WTC11 (cell line): ENCODE data around the gene GATM. TPM values are rescaled to one million over a fixed set of nuclear protein-coding genes. Genes with fewer than 3 reads are reported as not detected.

Source experiments
- ATAC-seq: fragments of 200-7000 bp; cut with Tn5 transposase; 2 replicates; pipeline ENCODE4 v1.10.0; 2021; ENCODE audit warnings: mild to moderate bottlenecking, moderate library complexity
- CTCF ChIA-PET: fragments of 300-600 bp; sonication (Branson Sonifier 250); formaldehyde crosslinking; loops from one replicate; lab custom pipeline; 2021; ENCODE audit warnings: antibody characterized with exemption; lab: Charles Lee
- POLR2A ChIA-PET: fragments of 350-600 bp; sonication (Branson Sonifier 250); formaldehyde crosslinking; loops from one replicate; lab custom pipeline; 2021; ENCODE audit warnings: antibody characterized with exemption; lab: Charles Lee
- DNase-seq: peaks from one replicate; pipeline ENCODE4 v3.0.0; 2021; ENCODE audit warnings: low spot score
- H3K27ac Mint-ChIP-seq: 2 replicates; pipeline ENCODE4 v1.8.0; 2021; ENCODE audit warnings: mixed read lengths
- H3K27me3 Mint-ChIP-seq: 2 replicates; pipeline ENCODE4 v1.8.0; 2021; ENCODE audit warnings: low read depth, mild to moderate bottlenecking, moderate library complexity, mixed read lengths
- H3K36me3 Mint-ChIP-seq: 2 replicates; pipeline ENCODE4 v1.8.0; 2021; ENCODE audit warnings: mixed read lengths
- H3K4me1 Mint-ChIP-seq: 2 replicates; pipeline ENCODE4 v1.8.0; 2022; ENCODE audit warnings: mixed read lengths
- H3K4me3 Mint-ChIP-seq: 2 replicates; pipeline ENCODE4 v1.8.0; 2021; ENCODE audit warnings: mild to moderate bottlenecking, moderate library complexity, mixed read lengths
- H3K9me3 Mint-ChIP-seq: 2 replicates; pipeline ENCODE4 v1.8.0; 2021; ENCODE audit warnings: mixed read lengths
- ARID4B ChIP-seq: sonication (generic); formaldehyde crosslinking; IDR thresholded peaks from 2 replicates; pipeline ENCODE4 v1.8.0; 2023; ENCODE audit warnings: missing genetic modification reagents, mild to moderate bottlenecking, borderline replicate concordance
- ATF6 ChIP-seq: sonication (generic); formaldehyde crosslinking; IDR thresholded peaks from 2 replicates; pipeline ENCODE4 v1.8.1; 2023; ENCODE audit warnings: mild to moderate bottlenecking, missing genetic modification reagents
- CTCF ChIP-seq: fragments of 200-600 bp; IDR thresholded peaks from 2 replicates; pipeline ENCODE4 v1.8.0; 2022; ENCODE audit warnings: antibody characterized with exemption
- E2F5 ChIP-seq: sonication (generic); formaldehyde crosslinking; IDR thresholded peaks from 2 replicates; pipeline ENCODE4 v1.8.1; 2022; ENCODE audit warnings: mild to moderate bottlenecking, moderate library complexity, missing genetic modification reagents
- ESRRA ChIP-seq: sonication (generic); formaldehyde crosslinking; IDR thresholded peaks from 2 replicates; pipeline ENCODE4 v1.8.1; 2022; ENCODE audit warnings: mild to moderate bottlenecking, missing genetic modification reagents, borderline replicate concordance
- FOXK1 ChIP-seq: sonication (generic); formaldehyde crosslinking; IDR thresholded peaks from 2 replicates; pipeline ENCODE4 v1.8.0; 2022; ENCODE audit warnings: mild to moderate bottlenecking, moderate library complexity, missing genetic modification reagents
- FOXP1 ChIP-seq: sonication (generic); formaldehyde crosslinking; IDR thresholded peaks from 2 replicates; pipeline ENCODE4 v1.8.0; 2022; ENCODE audit warnings: missing genetic modification reagents, mild to moderate bottlenecking, moderate library complexity, borderline replicate concordance
- HMGXB4 ChIP-seq: sonication (generic); formaldehyde crosslinking; IDR thresholded peaks from 2 replicates; pipeline ENCODE4 v1.8.1; 2023; ENCODE audit warnings: mild to moderate bottlenecking, moderate library complexity, missing genetic modification reagents
- IRF1 ChIP-seq: sonication (generic); formaldehyde crosslinking; IDR thresholded peaks from 2 replicates; pipeline ENCODE4 v1.8.0; 2023; ENCODE audit warnings: missing genetic modification reagents
- IRF2 ChIP-seq: sonication (generic); formaldehyde crosslinking; IDR thresholded peaks from 2 replicates; pipeline ENCODE4 v1.8.0; 2022; ENCODE audit warnings: low read depth, missing genetic modification reagents, borderline replicate concordance
- JAZF1 ChIP-seq: fragments of 250-450 bp; sonication (Bioruptor Pico); IDR thresholded peaks from 2 replicates; pipeline ENCODE4 v1.9.0; 2021; ENCODE audit warnings: moderate library complexity, mild to moderate bottlenecking, inconsistent platforms
- KAT7 ChIP-seq: sonication (generic); formaldehyde crosslinking; IDR thresholded peaks from 2 replicates; pipeline ENCODE4 v1.8.1; 2023; ENCODE audit warnings: missing genetic modification reagents, mild to moderate bottlenecking, borderline replicate concordance
- RELA ChIP-seq: sonication (generic); formaldehyde crosslinking; IDR thresholded peaks from 2 replicates; pipeline ENCODE4 v1.8.1; 2022; ENCODE audit warnings: missing genetic modification reagents, mild to moderate bottlenecking, borderline replicate concordance
- ZNF512 ChIP-seq: sonication (generic); formaldehyde crosslinking; IDR thresholded peaks from 2 replicates; pipeline ENCODE4 v1.8.1; 2022; ENCODE audit warnings: missing genetic modification reagents, borderline replicate concordance
- total RNA-seq: library from RNA; stranded (reverse); gene quantifications from 3 replicates; pipeline ENCODE4 v1.2.3, GENCODE V29; 2021

Gene GATM
- total RNA-seq, 1 experiment from 2014 or later: 10.1 TPM

- CTCF ChIA-PET: interaction anchor here (0.9 kb wide), 1 partner anchor 48 kb away, joined by 3 read pairs; no protein-coding TSS in a partner anchor
- ATAC-seq: no peak
- Mint-ChIP-seq H3K9me3 (no peaks in the 10 kb centered on the region), H3K36me3 (peaks cover 72% of the 10 kb centered on the region), H3K27me3 (no peaks in the 10 kb centered on the region), H3K4me1 (no peaks in the 10 kb centered on the region), H3K27ac (no peak overlapping the region), H3K4me3 (no peak overlapping the region)
- TF ChIP-seq FOXP1 (CRISPR knock-in tag) (no peak), JAZF1 (CRISPR knock-in tag) (no peak)
- no peak for DNase-seq
- POLR2A ChIA-PET: no interaction called here
Observed at GRCh38 chr15:45409596-45409995, 31.3 kb upstream of the GATM start.

- Mint-ChIP-seq H3K4me1 (peaks cover 9% of the 10 kb centered on the region), H3K4me3 (no peak overlapping the region), H3K27me3 (no peaks in the 10 kb centered on the region), H3K27ac (no peak overlapping the region), H3K36me3 (peaks cover 57% of the 10 kb centered on the region), H3K9me3 (no peaks in the 10 kb centered on the region)
- POLR2A ChIA-PET: no interaction called here
- ATAC-seq (no peak), DNase-seq (no peak)
- CTCF ChIA-PET: no interaction called here
- TF ChIP-seq IRF1 (no peak), HMGXB4 (no peak)
Observed at GRCh38 chr15:45407786-45408185, 29.4 kb upstream of the GATM start.

GRCh38 chr15:45402955-45403877, 24.9 kb upstream of the GATM start:
- peaks cover 18% of the 10 kb centered on the region for H3K4me1 Mint-ChIP-seq
- ATAC-seq: no peak
- no peak overlapping the region for H3K27ac Mint-ChIP-seq
- peaks cover 24% of the 10 kb centered on the region for H3K36me3 Mint-ChIP-seq
- CTCF ChIA-PET: interaction anchor here (0.7 to 5.2 kb wide), 11 partner anchors 10 to 285 kb away, joined by 3 to 48 read pairs (median 6); partner anchors contain the start of gene GATM
- peak; percentile 34 for DNase-seq
- POLR2A ChIA-PET: interaction anchor here (0.9 to 1.7 kb wide), 6 partner anchors 19 to 240 kb away, joined by 3 to 7 read pairs (median 5); partner anchors contain the start of gene SHF
- peaks cover 4% of the 10 kb centered on the region; the same call in 1 of the 2 replicates for H3K27me3 Mint-ChIP-seq
- no peaks in the 10 kb centered on the region for H3K9me3 Mint-ChIP-seq
- H3K4me3 Mint-ChIP-seq: peak overlapping the region; percentile 95
- TF ChIP-seq KAT7 (CRISPR knock-in tag) (0 out of 2 replicates have a peak, but pooled peaks have one; percentile 15), JAZF1 (CRISPR knock-in tag) (no peak), E2F5 (CRISPR knock-in tag) (no peak), ATF6 (CRISPR knock-in tag) (no peak), FOXK1 (CRISPR knock-in tag) (peak; percentile 12; the same call in 1 of the 2 replicates), IRF2 (CRISPR knock-in tag) (no peak), CTCF (no peak), ARID4B (CRISPR knock-in tag) (peak; percentile 48; the same call in 1 of the 2 replicates), ZNF512 (0 out of 2 replicates have a peak, but pooled peaks have one; percentile 20), ESRRA (CRISPR knock-in tag) (peak; percentile 60; the same call in 1 of the 2 replicates), RELA (CRISPR knock-in tag) (no peak)
